GM21717 (cell line): ENCODE data around the gene TLCD5.

Experiments
- ATAC-seq: cut with Tn5 transposase; IDR thresholded peaks from one replicate; pipeline ENCODE4 v1.9.1; 2021; ENCODE audit warnings: mild to moderate bottlenecking, moderate library complexity; ENCODE audit not compliant: unreplicated experiment

TLCD5 gene

GRCh38 chr11:120336641-120337354 is 11.7 kb downstream of the TLCD5 start:
- ATAC-seq = peak; percentile 33

DNA sequence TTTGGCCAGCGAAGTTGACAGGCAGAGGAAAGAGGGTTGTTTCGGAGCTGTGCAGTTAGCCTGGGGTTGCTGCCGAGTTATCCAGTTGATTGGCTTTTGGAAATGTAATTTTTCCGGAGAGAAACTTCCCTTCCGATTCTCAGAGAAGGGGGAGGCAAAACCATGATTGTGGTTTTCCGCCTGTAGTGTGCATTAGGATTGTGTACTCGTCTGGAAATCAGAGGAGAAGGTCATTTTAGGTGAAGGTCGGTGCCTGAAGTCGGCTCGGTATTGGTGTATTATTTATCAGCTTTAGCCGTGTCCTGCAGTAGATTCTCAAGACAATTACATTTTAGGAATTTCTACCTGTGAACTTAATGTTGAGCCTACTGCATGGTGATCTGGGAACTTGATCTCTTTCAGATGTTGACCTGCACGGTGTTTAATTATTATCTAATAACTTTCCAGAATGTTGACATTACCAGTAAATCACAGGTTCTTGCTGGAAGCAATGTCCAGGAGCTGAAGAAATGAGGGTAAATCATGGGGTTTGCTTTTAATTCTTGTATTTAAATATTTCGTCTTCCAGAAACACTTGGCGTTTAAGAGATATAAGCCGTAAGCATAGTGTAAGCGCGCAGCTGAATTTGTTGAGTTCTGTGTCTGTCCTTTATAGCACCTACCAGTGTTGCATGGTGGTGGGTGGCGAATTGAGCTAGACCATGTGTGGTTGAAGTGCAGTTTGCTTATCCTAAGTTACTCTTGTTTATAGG is 12.4 kb downstream of the TLCD5 start:
- no peak for ATAC-seq

GRCh38 chr11:120338107-120338933 is 13.2 kb downstream of the TLCD5 start:
- ATAC-seq = no peak

DNA sequence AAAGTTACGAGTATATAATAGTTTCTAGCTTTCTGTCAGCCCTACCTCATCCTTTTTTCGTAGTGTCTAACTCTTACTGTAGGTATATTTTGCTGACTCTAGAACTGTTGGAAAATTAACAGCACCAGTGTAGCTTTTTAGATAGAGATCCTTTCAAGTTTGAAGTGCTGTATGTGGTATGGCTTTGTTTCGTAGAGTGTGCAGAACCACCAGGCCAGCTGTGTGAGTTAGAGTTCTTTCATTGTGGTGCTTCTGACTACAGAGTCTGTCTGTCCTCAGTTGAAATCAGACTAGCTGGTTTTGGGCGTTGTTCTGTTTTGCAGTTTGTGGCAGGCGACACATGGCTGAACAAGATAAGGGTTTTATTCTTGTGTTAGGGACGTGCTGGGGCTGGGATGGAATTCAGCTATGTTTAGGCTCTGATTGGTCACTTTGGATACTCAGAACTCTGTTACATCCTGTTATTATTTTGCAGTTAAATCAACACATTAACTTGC is 14.3 kb downstream of the TLCD5 start:
- no peak for ATAC-seq

GRCh38 chr11:120340529-120340928 is 15.4 kb downstream of the TLCD5 start:
- ATAC-seq = no peak

- no peak for ATAC-seq
Measured at GRCh38 chr11:120342226-120342625, 17.1 kb downstream of the TLCD5 start.

GRCh38 chr11:120342678-120343077 is 17.6 kb downstream of the TLCD5 start:
- no peak for ATAC-seq

- ATAC-seq = peak; percentile 52
Measured at GRCh38 chr11:120343429-120343828, 18.3 kb downstream of the TLCD5 start.

DNA sequence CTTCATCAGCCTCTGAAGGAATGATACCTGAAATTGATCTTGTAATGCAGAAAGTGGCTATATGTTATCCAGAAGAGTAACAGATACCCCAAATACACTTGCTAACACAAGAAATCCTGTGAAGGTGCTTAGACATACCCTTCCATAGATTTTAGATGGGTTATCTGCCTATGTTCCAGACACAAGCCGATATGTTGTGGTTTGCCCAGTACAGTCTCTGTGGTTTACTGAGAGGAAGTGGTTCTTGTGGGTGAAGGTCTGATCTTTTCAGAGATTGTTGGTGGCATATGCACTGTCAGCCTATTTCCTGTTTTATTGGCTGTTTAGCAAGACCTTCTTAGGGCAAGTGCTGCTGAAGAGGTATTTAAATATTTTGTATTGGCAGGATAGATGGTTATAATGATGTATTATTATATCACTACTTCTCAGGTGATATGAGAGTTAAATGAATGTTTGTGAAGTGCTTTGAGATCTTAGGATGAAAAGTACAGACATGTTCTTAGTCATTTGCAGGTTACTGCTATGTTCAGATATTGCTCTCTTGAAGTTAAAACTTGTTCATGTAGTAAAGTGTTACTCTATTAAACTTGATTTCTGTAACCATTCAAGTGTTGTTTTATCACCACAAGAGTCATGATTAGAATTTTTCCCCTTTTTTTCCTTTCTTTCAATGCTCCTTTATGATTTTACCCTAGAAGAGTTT is 19.4 kb downstream of the TLCD5 start:
- ATAC-seq = peak; percentile 82

- ATAC-seq = no peak
Measured at GRCh38 chr11:120346233-120346632, 21.1 kb downstream of the TLCD5 start.

- ATAC-seq = no peak
Measured at GRCh38 chr11:120350637-120351036, 25.5 kb downstream of the TLCD5 start.

GRCh38 chr11:120352405-120352804 is 27.3 kb downstream of the TLCD5 start:
- no peak for ATAC-seq

- ATAC-seq = no peak
Measured at GRCh38 chr11:120354068-120354467, 29.0 kb downstream of the TLCD5 start.

- no peak for ATAC-seq
Measured at GRCh38 chr11:120354779-120355178, 29.7 kb downstream of the TLCD5 start.

DNA sequence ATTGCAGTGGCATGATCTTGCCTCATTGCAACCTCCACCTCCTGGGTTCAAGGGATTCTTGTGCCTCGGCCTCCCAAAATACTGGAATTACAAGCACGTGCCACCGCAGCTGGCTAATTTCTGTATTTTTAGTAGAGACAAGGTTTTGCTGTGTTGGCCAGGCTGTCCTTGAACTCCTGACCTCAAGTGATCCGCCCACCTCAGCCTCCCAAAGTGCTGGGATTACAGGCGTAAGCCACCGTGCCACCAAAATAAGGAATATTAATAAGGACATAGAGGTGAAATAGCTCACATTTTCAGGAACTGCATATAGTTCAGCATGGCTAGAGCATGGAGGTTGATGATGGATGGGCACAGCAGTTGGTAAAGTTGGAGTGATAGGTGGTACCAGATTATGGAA is 32.5 kb downstream of the TLCD5 start:
- ATAC-seq = no peak

DNA sequence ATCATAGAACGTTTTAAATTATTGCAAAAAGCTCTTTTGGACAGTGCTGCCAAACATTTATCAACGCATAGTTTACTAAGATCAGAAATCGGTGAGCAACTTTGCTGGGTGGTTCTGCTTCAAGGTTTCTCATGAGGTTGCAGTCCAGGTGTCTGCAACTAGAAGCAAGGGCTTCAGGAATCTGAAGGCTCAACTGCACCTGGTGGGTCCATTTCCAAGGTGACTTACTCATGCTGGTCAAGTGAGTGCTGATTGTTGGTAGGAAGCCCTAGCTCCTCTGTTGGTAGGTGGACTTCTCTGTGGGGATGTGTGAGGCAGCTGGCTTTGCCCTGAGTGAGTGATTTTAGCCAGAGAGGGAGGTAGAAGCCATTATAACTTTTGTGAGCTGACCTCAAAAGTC is 33.6 kb downstream of the TLCD5 start:
- ATAC-seq = no peak

DNA sequence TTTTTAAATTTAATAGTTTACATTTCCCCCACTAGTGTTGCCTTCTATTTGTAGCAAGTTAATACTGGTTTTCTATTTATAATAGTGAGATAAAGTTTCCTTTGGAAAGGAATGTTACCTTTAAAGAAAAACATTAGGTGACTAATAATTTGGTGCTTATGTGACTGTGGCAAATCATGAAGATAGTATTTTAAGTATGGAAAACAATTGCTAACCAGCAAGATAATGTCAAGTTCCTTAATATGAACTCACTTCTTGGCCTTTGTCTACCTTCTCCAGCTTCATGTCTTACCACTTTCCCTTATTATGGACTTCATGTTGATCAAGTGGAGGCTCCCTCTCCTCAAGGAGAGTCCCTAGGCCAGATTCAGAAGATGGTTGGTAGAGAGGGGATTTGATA is 38.3 kb downstream of the TLCD5 start:
- ATAC-seq = no peak

- ATAC-seq = no peak
Measured at GRCh38 chr11:120365512-120365911, 40.4 kb downstream of the TLCD5 start.

DNA sequence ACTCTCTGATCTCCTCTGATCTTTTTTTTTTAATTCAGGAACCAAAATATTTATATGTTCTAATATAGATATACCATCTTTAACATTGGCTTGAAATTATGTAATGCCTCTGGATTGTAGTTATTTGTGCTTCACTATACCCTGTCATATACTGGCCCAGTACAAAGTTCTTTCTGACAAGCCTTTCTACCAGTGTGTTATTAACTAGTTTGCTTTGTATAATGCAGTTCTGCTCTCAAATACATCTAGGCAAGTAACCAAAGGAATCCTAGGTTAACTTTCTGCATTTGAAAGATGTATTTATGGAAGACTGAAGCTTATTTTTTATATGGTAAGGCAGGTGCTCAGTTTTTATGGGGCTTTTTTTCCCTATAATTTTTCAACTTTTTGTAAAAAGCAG is 47.2 kb downstream of the TLCD5 start:
- no peak for ATAC-seq

GRCh38 chr11:120375076-120375475 is 50.0 kb downstream of the TLCD5 start:
- ATAC-seq = no peak
